ENCODE results near the gene GALM. TPM values are rescaled to one million over a fixed set of nuclear protein-coding genes. Genes with fewer than 3 reads are reported as not detected.
A peak's percentile ranks its signal among the peaks of the same experiment; 100 is the strongest.
"Not testable (repeated sequence)": the region's sequence is repeated elsewhere in the genome, so short reads cannot be mapped to it uniquely, and the experiment has no call there.

GALM gene
- total RNA-seq, 1 experiment from 2014 or later, result 47.0 TPM

DNA sequence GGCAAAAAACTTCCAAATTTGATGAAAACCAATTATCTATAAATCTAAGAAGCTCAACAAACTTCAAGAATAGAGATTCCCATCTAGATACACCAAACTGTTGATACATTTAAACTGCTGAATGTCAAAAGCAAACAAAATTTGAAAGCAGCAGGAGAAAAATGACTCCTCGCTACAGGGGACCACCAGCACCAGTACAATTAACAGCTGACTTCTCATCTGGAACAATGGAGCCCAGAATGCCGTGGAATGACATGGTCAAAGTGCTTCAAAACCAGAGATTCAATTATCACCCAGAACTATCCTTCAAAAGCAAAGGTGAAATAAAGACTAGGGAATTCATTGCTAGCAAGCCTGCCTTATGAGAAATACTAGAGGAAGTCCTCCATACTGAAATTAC is 73.6 kb downstream of the GALM start:
- no peak for DNase-seq (ENCODE audit: low read depth)

GRCh38 chr2:38740851-38741731 is 75.2 kb downstream of the GALM start:
- DNase-seq (ENCODE audit: low read depth), result peak; percentile 59

DNA sequence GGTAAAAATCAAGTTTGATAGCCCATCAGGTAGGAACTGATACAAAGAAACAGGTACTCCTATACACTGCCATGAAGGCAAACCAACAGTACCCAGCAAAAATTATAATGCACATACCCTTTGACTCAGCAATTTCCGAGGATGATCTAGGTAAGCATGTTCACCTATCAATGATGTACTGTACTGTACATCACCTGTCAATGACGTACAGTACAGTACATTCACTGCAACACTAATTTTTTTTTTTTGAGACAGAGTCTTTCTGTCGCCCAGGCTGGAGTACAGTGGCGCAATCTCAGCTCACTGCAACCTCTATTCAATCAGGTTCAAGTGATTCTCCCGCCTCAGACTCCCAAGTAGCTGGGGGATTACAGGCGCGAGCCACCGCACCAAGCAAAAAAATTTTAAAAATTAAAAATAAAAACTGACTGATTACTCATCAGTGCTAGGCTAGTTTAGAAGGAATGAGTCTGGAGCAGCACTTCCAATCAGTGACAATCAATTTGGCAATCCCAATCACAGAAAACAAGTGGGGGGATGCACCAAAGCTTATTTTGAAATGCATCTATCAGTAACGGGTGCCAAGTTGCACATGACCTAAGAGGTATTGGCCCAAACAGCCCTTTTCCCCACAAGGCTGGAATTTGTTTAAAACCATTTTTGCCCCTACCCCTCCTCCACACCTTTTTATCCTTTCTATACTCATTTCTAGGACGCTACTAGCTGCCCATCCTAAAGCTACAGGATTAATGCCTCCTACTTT is 77.1 kb downstream of the GALM start:
- DNase-seq (ENCODE audit: low read depth), result no peak

DNA sequence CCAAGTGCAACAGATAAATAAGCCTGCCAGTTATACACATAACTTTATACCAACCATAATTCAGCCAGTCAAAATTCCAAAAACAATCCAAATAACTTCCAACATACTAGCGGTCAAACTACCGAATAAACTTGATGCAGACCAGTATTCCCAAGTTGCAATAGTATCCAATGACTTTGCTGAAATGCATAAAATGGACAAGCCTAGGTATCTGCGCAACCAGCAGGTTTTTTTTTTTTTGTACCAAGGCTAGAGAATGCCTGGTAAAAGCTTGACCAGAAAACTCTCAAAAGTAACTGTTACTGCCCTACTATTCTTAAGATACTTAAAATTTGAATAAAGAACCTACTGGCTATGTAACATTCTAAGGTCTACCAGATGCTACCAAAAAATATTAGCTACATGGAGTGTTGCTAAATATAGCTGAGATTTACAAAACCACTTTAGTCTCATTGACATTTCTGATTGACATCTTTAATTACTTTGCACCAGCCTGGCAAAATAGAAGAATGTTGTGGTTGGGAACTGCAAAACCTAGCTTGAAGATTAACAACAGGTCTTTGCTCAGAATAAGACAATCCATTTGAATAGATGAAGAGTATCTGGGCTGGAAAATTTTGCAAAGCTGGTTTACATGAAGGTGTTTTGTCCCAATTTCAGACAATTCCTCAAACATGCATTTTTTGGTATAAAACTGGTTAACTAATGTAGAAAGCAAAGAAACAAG is 77.9 kb downstream of the GALM start:
- DNase-seq (ENCODE audit: low read depth), result no peak

DNA sequence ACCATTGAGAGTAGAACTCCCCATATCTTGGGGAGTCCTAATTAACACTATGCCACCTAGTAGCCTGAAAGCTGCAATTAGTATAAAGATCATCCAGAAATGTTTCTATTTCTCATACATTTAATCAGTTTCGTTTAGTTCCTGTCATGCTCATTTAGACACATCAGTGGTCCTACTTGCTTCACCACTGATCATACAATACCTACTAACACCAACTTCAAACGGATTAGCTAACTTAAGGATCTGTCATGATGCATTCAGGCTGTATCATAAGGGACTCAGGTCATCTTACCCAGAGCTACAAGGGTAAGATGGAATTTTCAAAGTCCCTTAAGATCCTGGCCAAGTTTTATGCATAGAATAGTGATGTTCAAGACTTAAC is 78.5 kb downstream of the GALM start:
- no peak for DNase-seq (ENCODE audit: low read depth)

DNA sequence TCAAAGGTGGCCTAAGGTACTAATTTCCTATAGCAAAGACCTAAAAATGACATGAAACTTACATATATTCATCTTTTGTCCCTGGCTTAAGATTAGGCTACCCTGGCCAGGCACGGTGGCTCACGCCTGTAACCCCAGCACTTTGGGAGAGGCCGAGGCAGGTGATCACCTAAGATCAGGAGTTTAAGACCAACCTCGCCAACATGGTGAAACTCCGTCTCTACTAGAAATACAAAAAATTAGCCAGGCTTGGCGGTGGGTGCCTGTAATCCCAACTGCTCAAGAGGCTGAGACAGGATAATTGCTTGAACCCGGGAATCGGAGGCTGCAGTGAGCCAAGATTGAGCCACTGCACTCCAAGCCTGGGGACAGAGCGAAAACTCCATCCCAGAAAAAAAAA is 79.4 kb downstream of the GALM start:
- no peak for DNase-seq (ENCODE audit: low read depth)

DNA sequence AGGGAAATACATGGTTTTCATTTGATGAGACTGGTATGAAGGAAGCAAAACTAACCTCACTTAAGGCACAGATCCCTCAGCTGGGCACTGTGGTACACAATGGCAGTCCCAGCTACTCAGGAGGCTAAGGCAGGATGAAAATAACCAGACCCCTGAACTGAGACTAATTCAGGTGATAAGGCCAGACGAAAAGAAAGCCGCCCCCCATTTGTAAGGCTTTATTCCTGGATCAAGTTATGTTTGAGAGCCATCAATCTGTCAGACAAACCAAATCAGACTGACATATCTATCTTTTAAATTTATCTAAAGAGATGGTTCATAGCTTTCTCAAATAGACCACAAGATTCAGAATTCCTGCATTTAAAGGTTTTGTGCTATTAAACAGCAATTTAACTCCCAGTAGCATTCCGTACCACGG is 81.1 kb downstream of the GALM start:
- no peak for DNase-seq (ENCODE audit: low read depth)

- DNase-seq (ENCODE audit: low read depth), result no peak
Measured at GRCh38 chr2:38747819-38748218, 81.9 kb downstream of the GALM start.

- DNase-seq (ENCODE audit: low read depth), result no peak
Measured at GRCh38 chr2:38748391-38748790, 82.5 kb downstream of the GALM start.

DNA sequence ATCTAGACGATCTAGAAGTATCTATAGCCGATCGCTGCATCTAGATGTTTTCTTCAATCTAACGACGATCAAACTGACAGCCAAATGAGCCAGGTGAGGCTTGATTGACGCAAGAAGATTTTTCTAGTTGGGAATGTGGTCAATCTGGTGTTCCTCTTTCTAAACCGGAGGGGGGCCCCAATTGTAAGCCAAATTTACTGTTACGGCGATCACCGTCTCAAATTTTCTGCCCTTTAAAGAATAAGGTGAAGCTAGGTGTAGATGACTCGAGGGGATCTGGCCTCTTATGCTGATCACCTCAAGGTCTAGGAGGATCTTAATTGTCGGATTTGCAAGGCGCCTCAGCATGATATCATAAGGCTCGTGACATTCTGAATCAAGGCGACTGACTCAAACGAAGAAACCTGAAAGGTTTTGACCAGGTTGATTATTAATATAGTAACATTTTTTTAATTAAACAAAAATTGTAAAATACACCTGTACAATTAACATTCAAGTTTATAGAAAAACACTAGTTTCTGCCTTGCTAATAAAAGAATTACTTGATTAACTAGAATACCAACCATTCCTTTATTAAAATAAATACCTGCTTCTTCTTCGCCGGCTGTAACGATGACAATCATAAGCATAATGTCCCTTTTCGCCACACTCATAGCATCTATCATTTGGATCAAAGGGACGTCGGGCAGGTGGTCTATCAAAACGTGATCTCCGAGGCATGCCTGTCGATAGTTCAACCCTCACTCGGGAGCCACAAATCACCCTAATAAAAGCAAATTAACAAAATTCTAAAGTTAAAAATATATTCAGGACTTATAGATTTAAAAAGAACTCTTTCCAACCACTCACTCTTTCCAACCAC is 83.3 kb downstream of the GALM start:
- no peak for DNase-seq (ENCODE audit: low read depth)

DNA sequence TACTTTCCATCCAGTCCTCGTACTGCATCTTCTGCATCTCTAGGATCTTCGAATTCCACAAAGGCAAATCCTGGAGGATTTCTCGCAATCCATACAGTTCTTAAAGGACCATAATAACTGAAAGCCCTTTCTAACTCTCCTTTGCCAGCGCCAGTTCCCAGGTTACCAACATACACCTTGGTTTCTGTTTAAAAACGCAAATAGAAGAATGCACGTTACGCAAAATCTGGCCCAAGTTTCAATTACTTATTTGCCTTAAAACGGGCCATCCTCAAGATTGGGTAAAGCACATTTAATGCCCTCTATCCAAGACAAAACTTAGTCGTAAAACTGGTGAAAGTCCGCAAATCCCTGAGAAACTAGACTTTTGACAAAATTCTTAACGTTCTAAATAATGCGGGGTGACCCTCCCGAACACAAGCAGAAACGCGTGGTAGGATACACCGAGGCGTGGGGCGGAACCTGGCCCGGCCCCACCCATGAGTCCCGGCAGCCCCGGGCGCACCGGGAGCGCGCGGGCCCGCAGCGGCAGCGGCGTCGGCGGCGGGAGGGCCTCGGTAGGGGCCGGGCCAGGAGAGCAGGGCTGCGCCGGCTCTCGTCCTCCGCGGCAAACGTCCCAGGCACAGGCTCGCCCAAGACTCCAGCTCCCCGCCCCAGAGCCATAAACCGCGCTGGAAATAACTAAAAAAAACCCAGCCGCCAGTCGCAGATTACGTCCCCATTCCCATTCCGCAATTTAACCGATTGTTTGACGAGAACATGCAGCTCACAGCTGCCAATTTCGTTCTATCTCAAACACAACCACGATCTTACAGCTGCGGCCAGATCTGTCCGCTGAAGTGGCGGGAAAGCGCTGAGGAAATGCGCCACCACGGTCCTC is 84.3 kb downstream of the GALM start:
- peak; percentile 49 for DNase-seq (ENCODE audit: low read depth)

GRCh38 chr2:38750891-38751595 is 85.1 kb downstream of the GALM start, which contains the start of gene SRSF7:
Gene SRSF7 (minus strand): TSS chr2:38751361. CDS start chr2:38751256, 105 bp downstream.
- DNase-seq (ENCODE audit: low read depth), result peak; percentile 100

DNA sequence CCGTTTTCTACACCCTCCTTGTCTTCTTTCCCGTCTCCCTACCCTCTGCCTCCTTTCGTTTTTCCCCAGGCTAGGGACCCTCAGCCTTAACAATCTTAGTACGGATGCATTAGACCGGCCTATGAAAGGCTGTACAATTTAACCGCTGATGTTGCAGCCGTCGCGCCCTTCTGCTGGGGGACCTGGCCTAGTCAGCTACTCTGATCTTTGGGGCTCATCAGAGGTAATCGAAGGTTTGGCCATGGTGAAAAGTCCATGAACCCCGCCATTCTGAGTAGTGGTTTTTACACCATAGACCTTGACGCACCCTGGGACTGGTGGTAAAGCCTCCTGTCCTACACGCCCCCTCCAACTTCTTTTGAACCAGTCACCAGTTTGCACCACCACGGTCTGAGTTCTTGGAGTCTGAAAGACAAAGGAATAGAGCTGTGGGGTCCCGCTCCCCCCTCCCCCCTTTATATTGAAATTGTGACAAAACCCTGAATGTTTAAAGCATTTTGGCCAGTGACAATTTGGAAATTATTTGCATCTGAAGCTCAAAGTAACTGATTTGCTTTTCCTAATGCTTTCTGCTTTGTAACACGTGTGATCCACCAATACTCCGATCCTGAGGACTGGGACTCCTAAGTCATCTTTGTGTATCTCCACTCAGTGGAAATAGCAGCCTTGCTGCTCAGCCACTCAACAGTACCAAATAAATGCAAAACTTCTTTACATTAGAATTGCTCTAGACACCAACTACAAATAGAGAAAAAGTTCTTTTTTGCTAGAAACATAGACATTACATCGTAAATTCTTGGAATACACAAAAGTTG is 85.9 kb downstream of the GALM start:
- DNase-seq (ENCODE audit: low read depth), result no peak

DNA sequence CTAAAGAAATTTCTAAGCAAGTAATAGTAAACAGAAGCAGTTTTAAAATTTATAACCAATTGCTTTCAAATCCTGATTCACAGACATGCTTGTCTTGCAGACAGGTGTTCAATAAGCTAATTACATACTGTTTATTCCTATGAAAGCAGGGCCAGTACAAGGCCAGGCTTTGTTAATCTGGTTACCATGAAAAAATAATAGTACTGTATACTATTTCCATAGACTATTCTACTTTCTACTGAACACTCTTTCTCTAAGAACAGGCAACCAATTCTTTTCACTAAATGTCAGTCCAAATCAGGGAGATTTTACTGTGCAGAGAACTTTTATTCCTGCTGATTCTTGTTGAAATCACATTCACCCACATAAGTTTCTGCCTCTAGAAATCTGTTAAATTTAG is 88.1 kb downstream of the GALM start:
- DNase-seq (ENCODE audit: low read depth), result no peak

DNA sequence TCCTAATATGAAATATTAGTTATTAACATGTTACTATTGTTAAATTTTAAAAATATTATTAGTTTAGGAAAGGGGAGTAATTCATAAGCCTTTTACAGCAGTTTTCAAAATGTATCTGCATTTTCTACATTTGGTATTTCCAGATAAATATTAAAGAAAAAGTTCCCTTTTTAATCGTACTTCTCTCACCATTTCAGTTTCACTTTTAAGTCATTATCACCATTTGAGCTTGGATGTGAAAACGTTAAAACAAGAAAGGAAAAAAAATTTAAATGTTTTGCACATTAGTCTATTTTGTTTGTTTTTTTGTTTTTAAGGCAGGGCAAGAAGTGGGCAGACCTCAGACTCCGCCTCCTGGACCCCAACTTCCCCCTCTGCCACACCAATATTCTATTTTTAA is 88.6 kb downstream of the GALM start:
- DNase-seq (ENCODE audit: low read depth), result no peak

DNA sequence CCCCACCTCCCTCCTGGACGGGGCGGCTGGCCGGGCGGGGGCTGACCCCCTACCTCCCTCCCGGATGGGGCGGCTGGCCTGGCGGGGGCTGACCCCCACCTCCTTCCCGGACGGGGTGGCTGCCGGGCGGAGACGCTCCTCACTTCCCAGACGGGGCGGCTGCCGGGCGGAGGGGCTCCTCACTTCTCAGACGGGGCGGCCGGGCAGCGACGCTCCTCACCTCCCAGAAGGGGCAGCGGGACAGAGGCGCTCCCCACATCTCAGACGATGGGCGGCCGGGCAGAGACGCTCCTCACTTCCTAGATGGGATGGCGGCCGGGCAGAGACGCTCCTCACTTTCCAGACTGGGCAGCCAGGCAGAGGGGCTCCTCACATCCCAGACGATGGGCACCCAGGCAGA is 90.0 kb downstream of the GALM start:
- DNase-seq (ENCODE audit: low read depth), result not testable (repeated sequence)

DNA sequence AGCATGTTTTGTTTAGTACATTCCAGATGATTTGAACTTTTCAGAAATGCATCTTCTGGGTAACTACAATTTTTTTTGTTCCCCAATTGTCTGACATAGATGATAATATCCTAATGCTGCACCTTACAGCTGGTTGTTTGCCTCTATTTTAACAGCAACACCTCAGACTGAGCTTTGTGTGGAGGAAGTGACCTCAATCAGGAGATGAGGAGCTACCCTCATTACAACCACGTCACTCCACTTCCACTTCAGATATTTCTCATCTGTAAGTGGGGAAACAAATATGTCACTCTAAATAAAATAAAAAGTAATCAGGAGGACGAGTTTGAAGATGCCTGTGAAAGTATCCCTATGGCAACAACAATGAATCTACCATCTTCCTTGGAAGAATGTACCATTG is 97.3 kb downstream of the GALM start:
- no peak for DNase-seq (ENCODE audit: low read depth)

DNA sequence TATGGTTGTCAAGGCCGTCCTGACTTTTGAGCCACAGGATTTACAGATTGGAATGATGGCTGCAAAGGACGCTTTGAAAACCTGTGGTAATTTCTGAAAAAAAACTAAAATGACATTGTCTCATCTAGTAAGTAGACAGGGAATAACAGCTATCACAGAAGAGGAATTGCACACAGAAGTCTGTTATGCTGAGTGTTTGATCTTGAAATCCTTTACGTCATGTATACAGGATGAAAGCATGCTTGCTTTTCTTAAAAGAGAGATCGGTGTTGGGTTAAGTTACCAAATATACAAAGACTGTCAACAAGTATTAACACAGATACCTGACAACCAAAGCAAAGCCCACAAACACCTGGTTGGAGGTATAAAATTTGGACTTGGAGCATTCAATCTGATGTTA is 97.8 kb downstream of the GALM start:
- no peak for DNase-seq (ENCODE audit: low read depth)

GRCh38 chr2:38765149-38765548 is 99.2 kb downstream of the GALM start:
- DNase-seq (ENCODE audit: low read depth), result no peak

All from RPMI7951 (cell line).